Measurements from ENCODE around the gene ATP5PD.

Gene ATP5PD

DNA sequence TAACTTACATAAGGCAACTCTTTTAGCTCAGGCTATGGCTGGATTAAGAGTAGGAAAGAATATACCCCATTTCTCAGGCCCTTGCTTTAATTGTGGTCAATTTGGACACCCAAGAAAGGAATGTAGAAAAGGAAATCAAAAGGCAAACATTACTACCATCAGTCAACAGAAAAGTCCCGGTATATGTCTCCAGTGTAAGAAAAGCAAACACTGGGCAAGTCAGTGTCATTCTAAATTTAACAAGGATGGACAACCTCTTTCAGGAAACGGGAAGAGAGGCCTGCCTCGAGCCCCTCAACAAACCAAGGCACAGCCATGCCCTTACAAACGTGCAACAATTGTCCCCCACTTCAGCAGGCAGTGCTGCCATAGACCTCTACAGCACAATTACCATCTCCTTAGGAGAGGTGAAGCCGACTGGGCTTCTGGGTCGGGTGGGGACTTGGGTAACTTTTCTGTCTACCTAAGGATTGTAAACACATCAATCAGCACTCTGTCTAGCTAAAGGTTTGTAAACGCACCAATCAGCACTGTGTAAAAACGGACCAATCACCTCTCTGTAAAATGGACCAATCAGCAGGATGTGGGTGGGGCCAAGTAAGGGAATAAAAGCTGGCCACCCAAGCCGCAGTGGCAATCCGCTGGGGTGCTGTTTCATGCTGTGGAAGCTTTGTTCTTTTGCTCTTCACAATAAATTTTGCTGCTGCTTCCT, 21.9 kb downstream of the ATP5PD start:
- Histone ChIP-seq H3K4me3 (ENCODE audit: low read depth in 1 of 2, low read length in 2 of 2) (peak overlapping the region in 1 of 2 experiments; percentile 0; a peak in 1 of 4 replicates), H3K4me1 (ENCODE audit: insufficient read depth, low read length) (peaks cover 31% of the 10 kb centered on the region), H3K4me2 (ENCODE audit: insufficient read depth, low read length) (peak overlapping the region; percentile 50), H3K9me3 (ENCODE audit: insufficient read depth, low read length, severe bottlenecking) (peaks cover 4% of the 10 kb centered on the region), H3K27ac (ENCODE audit: low read length) (peak overlapping the region; percentile 14), H3K36me3 (ENCODE audit: insufficient read depth, low read length) (peaks cover 29% of the 10 kb centered on the region), H3K27me3 (ENCODE audit: insufficient read depth, low read length, poor library complexity) (no peaks in the 10 kb centered on the region), H4K20me1 (ENCODE audit: insufficient read depth, low read length) (no peaks in the 10 kb centered on the region), H3K9ac (ENCODE audit: low read depth, low read length) (no peak overlapping the region), H3K79me2 (ENCODE audit: insufficient read depth, low read length) (no peaks in the 10 kb centered on the region), H2AFZ (ENCODE audit: low read depth, low read length) (peak overlapping the region; percentile 9; the same call in 1 of the 2 replicates)
- no peak for TF ChIP-seq EZH2 (IDR thresholded peaks at IDR 0.05; ENCODE audit: borderline replicate concordance, low read depth, low read length, severe bottlenecking)
- TF ChIP-seq, protein P1, sequence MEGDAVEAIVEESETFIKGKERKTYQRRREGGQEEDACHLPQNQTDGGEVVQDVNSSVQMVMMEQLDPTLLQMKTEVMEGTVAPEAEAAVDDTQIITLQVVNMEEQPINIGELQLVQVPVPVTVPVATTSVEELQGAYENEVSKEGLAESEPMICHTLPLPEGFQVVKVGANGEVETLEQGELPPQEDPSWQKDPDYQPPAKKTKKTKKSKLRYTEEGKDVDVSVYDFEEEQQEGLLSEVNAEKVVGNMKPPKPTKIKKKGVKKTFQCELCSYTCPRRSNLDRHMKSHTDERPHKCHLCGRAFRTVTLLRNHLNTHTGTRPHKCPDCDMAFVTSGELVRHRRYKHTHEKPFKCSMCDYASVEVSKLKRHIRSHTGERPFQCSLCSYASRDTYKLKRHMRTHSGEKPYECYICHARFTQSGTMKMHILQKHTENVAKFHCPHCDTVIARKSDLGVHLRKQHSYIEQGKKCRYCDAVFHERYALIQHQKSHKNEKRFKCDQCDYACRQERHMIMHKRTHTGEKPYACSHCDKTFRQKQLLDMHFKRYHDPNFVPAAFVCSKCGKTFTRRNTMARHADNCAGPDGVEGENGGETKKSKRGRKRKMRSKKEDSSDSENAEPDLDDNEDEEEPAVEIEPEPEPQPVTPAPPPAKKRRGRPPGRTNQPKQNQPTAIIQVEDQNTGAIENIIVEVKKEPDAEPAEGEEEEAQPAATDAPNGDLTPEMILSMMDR (IDR thresholded peaks at IDR 0.05; ENCODE audit: borderline replicate concordance, extremely low read depth, low read length, poor library complexity, severe bottlenecking) = no peak
- peak; percentile 83 for DNase-seq
- ATAC-seq (ENCODE audit: insufficient read depth, low read depth) = peak; percentile 76; the same call in 2 of the 3 replicates

DNA sequence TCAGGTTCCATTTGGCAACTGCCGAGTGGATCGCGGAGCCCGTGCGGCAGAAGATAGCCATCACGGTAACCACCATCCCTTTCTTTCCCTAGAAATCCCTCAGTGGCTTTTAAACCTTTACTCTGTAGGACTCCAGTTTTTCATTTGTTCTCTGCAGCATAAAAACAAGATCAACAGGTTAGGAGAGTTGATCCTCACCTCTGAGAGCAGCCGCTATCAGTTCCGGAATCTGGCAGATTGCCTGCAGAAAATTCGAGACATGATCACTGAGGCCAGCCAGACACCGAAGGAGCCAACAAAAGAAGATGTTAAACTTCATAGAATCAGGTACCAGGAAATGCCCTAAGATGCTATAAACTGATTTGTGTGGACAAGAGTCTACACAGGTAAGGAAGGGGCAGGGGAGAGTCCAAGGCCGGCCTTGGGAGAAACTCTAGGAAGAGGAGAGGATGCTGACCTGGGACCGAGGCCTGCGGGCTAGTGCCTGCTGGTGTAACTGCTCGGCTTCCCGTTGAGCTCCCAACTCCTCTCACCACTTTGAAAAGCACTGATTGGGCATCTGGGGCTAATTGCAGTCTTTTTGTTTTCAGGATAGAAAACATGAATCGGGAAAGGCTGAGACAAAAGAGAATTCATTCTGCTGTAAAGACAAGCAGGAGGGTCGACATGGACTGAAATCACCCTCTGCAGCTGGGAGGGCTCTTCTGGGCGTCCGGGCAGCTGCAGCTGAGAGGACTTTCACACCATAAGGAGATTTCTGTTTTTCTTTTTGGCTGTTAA, 26.2 kb downstream of the ATP5PD start:
- peaks cover 22% of the 10 kb centered on the region for H3K4me1 ChIP-seq (ENCODE audit: insufficient read depth, low read length)
- H3K9ac ChIP-seq (ENCODE audit: low read depth, low read length) = no peak overlapping the region
- no peak for DNase-seq
- peaks cover 48% of the 10 kb centered on the region for H3K36me3 ChIP-seq (ENCODE audit: insufficient read depth, low read length)
- H2AFZ ChIP-seq (ENCODE audit: low read depth, low read length) = no peak overlapping the region
- H3K4me2 ChIP-seq (ENCODE audit: insufficient read depth, low read length) = no peak overlapping the region
- TF ChIP-seq, protein P1 (IDR thresholded peaks at IDR 0.05; ENCODE audit: borderline replicate concordance, extremely low read depth, low read length, poor library complexity, severe bottlenecking) = no peak
- TF ChIP-seq EZH2 (IDR thresholded peaks at IDR 0.05; ENCODE audit: borderline replicate concordance, low read depth, low read length, severe bottlenecking) = no peak
- H3K27ac ChIP-seq (ENCODE audit: low read length) = no peak overlapping the region
- ATAC-seq (ENCODE audit: insufficient read depth, low read depth) = no peak
- H3K79me2 ChIP-seq (ENCODE audit: insufficient read depth, low read length) = peaks cover 6% of the 10 kb centered on the region
- no peaks in the 10 kb centered on the region for H3K27me3 ChIP-seq (ENCODE audit: insufficient read depth, low read length, poor library complexity)
- no peak overlapping the region for H3K4me3 ChIP-seq (ENCODE audit: low read depth in 1 of 2, low read length in 2 of 2)
- no peaks in the 10 kb centered on the region for H3K9me3 ChIP-seq (ENCODE audit: insufficient read depth, low read length, severe bottlenecking)
- H4K20me1 ChIP-seq (ENCODE audit: insufficient read depth, low read length) = 0 out of 2 replicates have a peak, but pooled peaks cover 5% of the 10 kb centered on the region

DNA sequence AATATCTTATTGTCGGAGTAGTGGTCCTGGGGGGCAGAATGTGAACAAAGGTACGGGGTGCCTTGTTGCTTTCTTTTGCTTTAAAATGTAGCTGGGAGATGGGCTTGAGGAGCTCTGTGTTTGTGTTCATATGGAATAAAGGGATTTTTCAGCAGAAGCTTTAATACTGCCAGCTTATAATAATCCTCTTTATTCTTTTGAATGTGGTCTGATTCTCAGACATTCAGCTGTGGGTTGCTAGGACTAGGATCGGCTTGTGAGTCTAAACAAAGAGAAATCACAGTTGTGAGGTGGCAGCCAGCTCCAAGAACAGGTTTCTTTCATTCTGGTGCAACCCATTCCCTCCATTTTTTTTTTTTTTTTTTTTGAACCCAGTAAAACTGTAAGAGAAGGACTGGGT, 27.1 kb downstream of the ATP5PD start:
- H3K9me3 ChIP-seq (ENCODE audit: insufficient read depth, low read length, severe bottlenecking) = no peaks in the 10 kb centered on the region
- no peak overlapping the region for H3K9ac ChIP-seq (ENCODE audit: low read depth, low read length)
- peaks cover 13% of the 10 kb centered on the region for H3K79me2 ChIP-seq (ENCODE audit: insufficient read depth, low read length)
- H3K27me3 ChIP-seq (ENCODE audit: insufficient read depth, low read length, poor library complexity) = no peaks in the 10 kb centered on the region
- ATAC-seq (ENCODE audit: insufficient read depth, low read depth) (no peak), DNase-seq (no peak)
- peaks cover 48% of the 10 kb centered on the region for H3K36me3 ChIP-seq (ENCODE audit: insufficient read depth, low read length)
- H2AFZ ChIP-seq (ENCODE audit: low read depth, low read length) = no peak overlapping the region
- 0 out of 2 replicates have a peak, but pooled peaks cover 5% of the 10 kb centered on the region for H4K20me1 ChIP-seq (ENCODE audit: insufficient read depth, low read length)
- H3K4me2 ChIP-seq (ENCODE audit: insufficient read depth, low read length) = no peak overlapping the region
- TF ChIP-seq, protein P1 (IDR thresholded peaks at IDR 0.05; ENCODE audit: borderline replicate concordance, extremely low read depth, low read length, poor library complexity, severe bottlenecking) = no peak
- TF ChIP-seq EZH2 (IDR thresholded peaks at IDR 0.05; ENCODE audit: borderline replicate concordance, low read depth, low read length, severe bottlenecking) = no peak
- no peak overlapping the region for H3K4me3 ChIP-seq (ENCODE audit: low read depth in 1 of 2, low read length in 2 of 2)
- H3K27ac ChIP-seq (ENCODE audit: low read length) = no peak overlapping the region
- peaks cover 18% of the 10 kb centered on the region for H3K4me1 ChIP-seq (ENCODE audit: insufficient read depth, low read length)
